Testis (tissue), 3 donors: Measurements from ENCODE around the gene ERVV-1. TPM values are rescaled to one million over a fixed set of nuclear protein-coding genes. Genes with fewer than 3 reads are reported as not detected.

Experiments used
- DNase-seq: peaks from one replicate; pipeline ENCODE4 v3.0.0-alpha.2; 2019
- H3K27ac ChIP-seq, 2 donors: fragments of 200-600 bp; sonication (generic); one replicate each; pipeline ENCODE4 v1.5.1; 2019
- H3K27me3 ChIP-seq: fragments of 200-600 bp; sonication (generic); one replicate; pipeline ENCODE4 v1.5.1; 2019
- H3K36me3 ChIP-seq: fragments of 200-600 bp; sonication (generic); one replicate; pipeline ENCODE4 v1.5.1; 2017; ENCODE audit warnings: low read depth; ENCODE audit errors: missing control alignments
- H3K4me1 ChIP-seq: fragments of 200-600 bp; sonication (generic); one replicate; pipeline ENCODE4 v1.5.1; 2019
- H3K4me3 ChIP-seq, 2 donors: fragments of 200-600 bp; sonication (generic); one replicate each; pipeline ENCODE4 v1.5.1; 2017 to 2019
- H3K9me3 ChIP-seq: fragments of 200-600 bp; sonication (generic); one replicate; pipeline ENCODE4 v1.5.1; 2017
- CTCF ChIP-seq, 3 experiments: fragments of 450-650 bp in 2 of 3; fragments of 200-600 bp in 1 of 3; sonication (generic) in 1 of 3; IDR thresholded peaks; one replicate each; pipeline ENCODE4 v1.5.1; 2016 to 2019; ENCODE audit warnings: antibody characterized with exemption in 3 of 3, mild to moderate bottlenecking in 2 of 3, moderate library complexity in 1 of 3
- POLR2A ChIP-seq: fragments of 450-650 bp; IDR thresholded peaks from one replicate; pipeline ENCODE4 v1.6.1; 2017; ENCODE audit warnings: antibody characterized with exemption, mild to moderate bottlenecking, moderate library complexity
- WGBS, 2 donors: methylation state at CpG; one replicate each; pipeline ENCODE4 v1.1.5; 2018; 5-methylcytosine and 5-hydroxymethylcytosine counted together
- intact Hi-C: fragments of 100-400 bp; cut with DNase I; formaldehyde crosslinking; loops from one replicate; pipeline ENCODE4 v1.15.1; 2023; ENCODE audit warnings: low total_unique reads
- polyA plus RNA-seq: library from polyadenylated mRNA; stranded (reverse); fragments of 350-450 nt; fragmentation: Illumina TruSeq; extraction: RNeasy Lipid Tissue Mini Kit (QIAGEN cat#74804); gene quantifications from one replicate; pipeline ENCODE4 v1.2.3, GENCODE V29; 2014; ENCODE audit warnings: low read depth, low replicate concordance; ENCODE audit not compliant: insufficient read depth
- total RNA-seq, 2 donors: library from RNA; depleted of rRNA; stranded (reverse); fragments of >200 nt; gene quantifications; one replicate each; pipeline ENCODE4 v1.2.3, GENCODE V29; 2016

The ERVV-1 gene
- total and polyA plus RNA-seq, 3 donors from 2014 or later, result 0.12 TPM; not detected in 2

GRCh38 chr19:53034948-53035675 is 21.4 kb downstream of the ERVV-1 start:
- H3K4me3 ChIP-seq, result no peak overlapping the region
- DNase-seq, result no peak
- H3K4me1 ChIP-seq, result no peaks in the 10 kb centered on the region
- no peaks in the 10 kb centered on the region for H3K36me3 ChIP-seq
- H3K27me3 ChIP-seq, result no peaks in the 10 kb centered on the region
- no peak for TF ChIP-seq POLR2A
- TF ChIP-seq CTCF (IDR thresholded peaks at IDR 0.05), result no peak
- 77 to 78% methylated on average over 4 of the region's 4 CpGs for WGBS, 2 donors
- no peaks in the 10 kb centered on the region for H3K9me3 ChIP-seq
- intact Hi-C loops, result no loop called here
- H3K27ac ChIP-seq, result no peak overlapping the region

GRCh38 chr19:53037101-53038097 is 23.7 kb downstream of the ERVV-1 start:
- DNase-seq, result peak; percentile 93
- Histone ChIP-seq H3K4me3 (peak overlapping the region; percentile 46 to 63), H3K4me1 (no peaks in the 10 kb centered on the region), H3K27me3 (no peaks in the 10 kb centered on the region), H3K27ac (peak overlapping the region in 1 of 2 donors; percentile 0), H3K9me3 (no peaks in the 10 kb centered on the region), H3K36me3 (no peaks in the 10 kb centered on the region)
- TF ChIP-seq POLR2A, result no peak
- TF ChIP-seq CTCF (IDR thresholded peaks at IDR 0.05), result no peak
- intact Hi-C loops, result no loop called here
- WGBS, 2 donors, result 6 to 20% methylated on average over 47 to 52 of the region's 52 CpGs

- Histone ChIP-seq H3K36me3 (no peaks in the 10 kb centered on the region), H3K4me3 (no peak overlapping the region), H3K4me1 (no peaks in the 10 kb centered on the region), H3K9me3 (no peaks in the 10 kb centered on the region), H3K27me3 (no peaks in the 10 kb centered on the region), H3K27ac (no peak overlapping the region)
- intact Hi-C loops, result no loop called here
- no peak for DNase-seq
- TF ChIP-seq POLR2A, result no peak
- no peak for TF ChIP-seq CTCF (IDR thresholded peaks at IDR 0.05)
- 92 to 93% methylated on average over 1 of the region's 1 CpG for WGBS, 2 donors
Measured at GRCh38 chr19:53041366-53041765, 27.6 kb downstream of the ERVV-1 start.

- no peak overlapping the region for H3K27ac ChIP-seq
- intact Hi-C loops, result no loop called here
- H3K4me3 ChIP-seq, result no peak overlapping the region
- TF ChIP-seq CTCF (IDR thresholded peaks at IDR 0.05), result no peak
- TF ChIP-seq POLR2A, result no peak
- DNase-seq, result no peak
- no peaks in the 10 kb centered on the region for H3K27me3 ChIP-seq
- H3K4me1 ChIP-seq, result no peaks in the 10 kb centered on the region
- no peaks in the 10 kb centered on the region for H3K36me3 ChIP-seq
- no peaks in the 10 kb centered on the region for H3K9me3 ChIP-seq
- WGBS, 2 donors, result 83 to 88% methylated on average over 16 of the region's 16 CpGs
Measured at GRCh38 chr19:53045536-53045935, 31.8 kb downstream of the ERVV-1 start.
